Right lung (tissue), 5 donors: ENCODE results near the gene EPHB2. TPM values are rescaled to one million over a fixed set of nuclear protein-coding genes. Genes with fewer than 3 reads are reported as not detected.

Experiments used
- DNase-seq, 2 donors: peaks; one replicate each; pipeline ENCODE4 v3.0.0-alpha.2; 2013
- polyA plus RNA-seq, 5 donors: library from polyadenylated mRNA; unstranded; fragments of 120-200 nt; gene quantifications; one replicate each; pipeline versions ENCODE4 v1.2.1 to v1.2.3, GENCODE V29; 2013; ENCODE audit warnings: inconsistent platforms in 1 of 5, low replicate concordance in 1 of 5; ENCODE audit not compliant: insufficient read length in 5 of 5, insufficient read depth in 1 of 5

Gene EPHB2
- polyA plus RNA-seq, 5 donors = 14.6 to 20.0 (median 15.1) TPM

GRCh38 chr1:22877112-22877915, 166.7 kb downstream of the EPHB2 start:
- no peak for DNase-seq

DNA sequence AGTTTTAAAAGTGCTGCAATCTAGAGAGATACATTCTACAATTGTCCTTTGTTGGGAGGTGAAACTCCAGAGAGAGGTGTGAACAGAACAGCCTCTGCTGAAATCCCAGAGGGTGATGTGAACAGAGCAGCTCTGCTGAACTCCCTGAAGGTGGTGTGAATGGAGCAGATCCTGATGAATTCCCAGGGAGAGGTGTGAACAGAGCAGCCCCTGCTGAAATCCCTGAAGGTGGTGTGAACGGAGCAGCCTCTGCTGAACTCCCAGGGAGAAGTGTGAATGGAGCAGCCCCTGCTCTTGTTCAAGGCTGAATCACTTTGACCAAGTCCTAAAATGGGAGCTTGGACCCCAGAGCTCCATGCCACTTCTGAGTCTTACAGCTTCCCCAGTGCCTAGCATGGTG, 167.3 kb downstream of the EPHB2 start:
- DNase-seq = no peak

GRCh38 chr1:22878626-22879025, 168.0 kb downstream of the EPHB2 start:
- DNase-seq = no peak

GRCh38 chr1:22879445-22879844, 168.8 kb downstream of the EPHB2 start:
- DNase-seq = no peak

DNA sequence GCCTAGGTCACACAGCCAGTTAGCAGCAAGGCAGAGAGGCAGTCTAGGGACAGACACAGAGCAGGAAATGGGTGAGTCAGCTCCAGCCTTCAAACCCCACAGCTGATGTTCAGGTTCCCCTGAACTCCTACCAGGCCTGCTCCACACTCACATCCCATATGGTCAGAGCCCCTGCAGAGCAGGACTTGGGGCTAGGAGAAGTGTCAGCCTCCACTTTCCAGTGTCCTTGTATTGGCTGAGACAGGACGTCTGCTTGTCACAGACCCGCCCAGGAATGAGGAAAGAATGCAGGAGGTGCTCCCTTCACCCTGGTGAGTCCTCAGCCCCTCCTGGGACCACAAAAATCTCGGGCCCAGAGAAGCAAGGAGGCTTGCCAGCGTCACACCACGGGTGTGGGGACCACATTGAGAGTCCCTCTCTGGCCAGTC, 169.5 kb downstream of the EPHB2 start:
- DNase-seq = no peak

GRCh38 chr1:22883406-22883805, 172.8 kb downstream of the EPHB2 start:
- no peak for DNase-seq

DNA sequence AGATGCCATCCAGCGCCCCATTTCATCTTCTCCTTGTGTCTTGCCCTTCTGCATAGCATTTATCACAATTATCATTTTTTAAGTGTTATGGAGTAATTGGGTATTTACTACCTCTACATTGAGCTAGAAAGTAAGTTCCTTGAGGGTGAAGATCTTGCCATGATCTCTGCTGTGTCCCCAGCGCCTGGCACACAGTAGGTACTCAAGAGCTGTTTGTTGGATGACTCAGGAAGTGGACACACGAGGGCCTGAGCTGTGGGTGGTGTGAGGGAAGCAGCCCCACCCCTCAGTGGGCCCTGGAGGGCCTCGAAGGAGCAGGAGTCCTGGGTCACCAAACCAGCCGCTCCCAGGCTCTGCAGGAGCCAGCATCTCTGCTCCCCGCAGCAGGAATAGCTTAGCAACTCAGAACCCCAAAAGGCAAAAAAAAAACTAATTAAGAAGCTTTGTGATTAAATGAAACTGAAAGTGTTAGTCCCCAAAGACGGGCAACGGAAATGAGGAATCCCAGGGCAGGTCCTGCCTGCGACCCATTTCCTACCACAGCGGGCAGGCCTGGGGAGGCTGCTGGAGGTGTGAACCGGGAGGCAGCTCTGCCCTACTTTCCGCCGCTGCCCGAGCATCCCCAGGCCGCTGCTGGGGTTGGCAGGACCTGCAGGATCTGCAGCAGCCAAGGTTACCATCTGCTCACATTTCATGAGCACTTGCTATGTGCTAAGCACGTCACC, 174.3 kb downstream of the EPHB2 start:
- no peak for DNase-seq

DNA sequence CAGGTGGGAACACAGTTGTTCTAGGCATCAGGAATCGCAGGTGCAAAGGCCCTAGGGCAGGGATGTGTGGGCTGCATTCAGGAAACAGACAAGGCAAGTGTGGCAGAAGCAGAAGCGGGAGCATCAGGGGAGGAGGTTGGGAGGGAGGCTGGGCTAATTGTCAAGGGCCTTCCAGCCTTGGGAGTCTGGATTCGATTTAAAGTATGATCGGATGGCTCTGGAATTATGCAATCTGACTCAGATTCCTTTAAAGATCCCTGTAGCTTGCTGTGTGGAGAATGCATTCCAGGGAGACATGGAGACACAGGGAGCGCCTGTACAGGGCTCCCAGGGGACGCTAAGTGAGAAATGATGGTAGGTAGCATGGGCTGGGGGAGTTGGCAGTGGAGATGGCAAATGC, 175.6 kb downstream of the EPHB2 start:
- no peak for DNase-seq

- DNase-seq = no peak
Observed at GRCh38 chr1:22887491-22887890, 176.9 kb downstream of the EPHB2 start.

DNA sequence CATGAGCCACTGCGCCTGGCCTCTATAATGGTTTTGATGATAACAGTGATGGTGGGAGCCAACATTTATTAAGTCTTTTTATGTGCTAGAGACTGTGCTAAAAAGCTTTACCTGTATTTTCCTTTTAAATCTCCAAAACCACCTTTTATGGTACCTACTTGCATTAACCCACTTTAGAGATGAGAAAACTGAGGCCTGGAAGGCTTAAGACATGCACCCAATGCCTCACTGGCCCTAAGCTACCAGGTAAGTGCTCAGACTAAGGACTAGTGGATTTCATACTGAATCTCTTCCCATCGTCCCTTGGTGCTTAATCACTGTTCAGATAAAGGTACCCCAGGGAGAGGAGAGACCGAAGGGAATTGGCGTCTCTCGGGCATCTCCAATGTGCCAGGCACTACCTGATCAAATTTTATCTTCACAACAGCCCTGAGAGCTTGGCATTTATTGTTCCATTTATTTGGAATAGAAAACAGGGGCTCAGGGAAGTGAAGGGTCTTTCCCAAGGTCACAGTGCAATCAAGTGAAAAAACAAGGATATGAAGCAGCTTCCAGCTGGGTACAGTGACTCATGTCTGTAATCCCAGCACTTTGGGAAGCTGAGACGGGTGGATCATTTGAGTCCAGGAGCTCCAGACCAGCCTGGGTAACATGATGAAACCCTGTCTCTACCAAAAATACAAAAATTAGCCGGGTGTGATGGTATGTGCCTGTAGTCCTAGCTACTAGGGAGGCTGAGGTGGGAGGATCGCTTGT, 177.9 kb downstream of the EPHB2 start:
- no peak for DNase-seq

GRCh38 chr1:22889213-22889827, 178.7 kb downstream of the EPHB2 start:
- DNase-seq = peak; percentile 5 to 9

DNA sequence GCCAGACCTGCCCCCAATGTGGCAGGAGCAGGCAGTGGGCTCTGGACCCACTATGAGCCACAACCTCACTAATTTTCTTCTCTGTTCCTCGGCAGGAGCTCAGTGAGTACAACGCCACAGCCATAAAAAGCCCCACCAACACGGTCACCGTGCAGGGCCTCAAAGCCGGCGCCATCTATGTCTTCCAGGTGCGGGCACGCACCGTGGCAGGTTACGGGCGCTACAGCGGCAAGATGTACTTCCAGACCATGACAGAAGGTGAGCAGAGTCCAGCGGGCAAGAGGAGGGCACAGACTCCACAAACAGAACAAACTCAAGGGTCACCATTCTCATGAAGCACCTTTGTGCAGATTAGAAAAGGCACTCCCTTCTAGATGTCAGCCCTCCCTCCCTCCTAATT, 182.2 kb downstream of the EPHB2 start:
- no peak for DNase-seq

DNA sequence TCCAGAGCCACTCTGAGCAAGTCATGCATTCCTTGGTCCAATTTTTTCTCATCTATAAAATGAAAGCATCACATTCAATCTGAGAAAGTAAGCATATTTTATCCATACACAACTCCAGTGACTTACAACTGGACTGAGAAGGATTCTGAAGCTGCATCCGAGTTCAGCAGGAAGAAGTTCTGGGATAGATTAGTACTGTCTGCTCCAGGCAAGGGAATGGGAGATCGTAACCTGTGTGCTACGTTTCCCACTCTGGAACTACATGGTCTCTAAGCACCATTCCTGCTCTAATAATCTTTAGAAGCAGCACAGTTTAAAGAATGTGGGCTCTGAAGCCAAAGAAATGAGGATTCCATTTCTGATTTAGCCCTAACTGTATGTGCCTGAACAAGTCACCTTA, 182.7 kb downstream of the EPHB2 start:
- DNase-seq = no peak

- DNase-seq = no peak
Observed at GRCh38 chr1:22895357-22895756, 184.7 kb downstream of the EPHB2 start.

DNA sequence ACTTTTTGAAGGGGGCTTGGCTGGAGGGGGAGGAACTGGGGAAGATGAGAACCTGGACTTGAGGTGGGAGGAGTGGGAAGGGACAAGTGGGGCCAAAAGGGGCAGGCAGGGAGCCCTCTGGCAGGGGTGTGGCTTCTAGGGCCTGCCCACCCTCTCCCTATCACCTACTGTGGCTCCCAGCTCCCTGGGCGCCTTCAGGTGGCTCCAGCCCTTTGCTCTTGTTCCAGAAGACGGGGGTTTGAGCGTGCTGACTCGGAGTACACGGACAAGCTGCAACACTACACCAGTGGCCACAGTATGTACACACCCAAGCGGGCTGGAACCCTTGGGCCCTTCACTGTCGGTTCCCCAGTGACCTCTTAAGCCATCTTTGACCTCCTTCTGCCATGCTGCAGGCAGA, 185.5 kb downstream of the EPHB2 start:
- no peak for DNase-seq

GRCh38 chr1:22900451-22900850, 189.8 kb downstream of the EPHB2 start:
- DNase-seq = no peak

DNA sequence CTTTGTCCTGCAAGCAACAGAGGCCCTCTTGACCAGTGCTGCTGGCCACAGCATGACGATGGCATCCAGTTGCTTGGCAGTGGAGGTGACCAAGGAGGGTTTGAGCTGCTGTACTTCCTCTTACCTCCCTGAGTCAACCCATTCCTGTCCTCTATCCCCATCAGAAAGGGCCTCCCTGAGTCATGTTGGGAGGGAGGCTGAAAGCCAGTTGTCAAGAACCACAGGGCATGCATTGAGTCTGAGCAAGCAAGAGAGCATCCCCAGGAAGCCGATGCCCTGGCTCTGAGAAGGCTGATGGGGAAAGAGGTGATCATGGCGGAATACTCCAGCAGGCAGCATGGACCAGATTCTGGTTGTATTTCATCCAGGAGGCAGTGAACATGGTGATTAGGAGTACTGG, 192.5 kb downstream of the EPHB2 start:
- DNase-seq = no peak

DNA sequence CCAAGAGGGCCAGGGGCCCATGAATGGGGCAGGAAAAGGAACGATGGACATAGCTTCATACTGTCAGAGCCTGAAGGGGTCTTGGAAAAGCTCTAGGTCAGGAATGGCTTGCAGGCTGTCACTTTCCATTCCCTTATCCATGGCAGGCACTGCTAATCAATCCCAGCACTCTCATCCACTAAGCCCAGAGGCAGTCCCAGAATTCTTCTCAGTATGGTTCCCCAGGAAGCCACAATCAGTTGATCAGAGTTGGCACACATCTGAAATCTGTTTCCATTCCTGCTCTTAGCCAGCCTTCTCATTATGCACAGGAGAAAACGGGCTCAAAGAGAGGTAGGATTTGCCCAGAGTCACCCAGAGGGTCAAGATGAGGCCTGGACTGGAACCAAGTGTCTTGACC, 196.3 kb downstream of the EPHB2 start:
- no peak for DNase-seq

DNA sequence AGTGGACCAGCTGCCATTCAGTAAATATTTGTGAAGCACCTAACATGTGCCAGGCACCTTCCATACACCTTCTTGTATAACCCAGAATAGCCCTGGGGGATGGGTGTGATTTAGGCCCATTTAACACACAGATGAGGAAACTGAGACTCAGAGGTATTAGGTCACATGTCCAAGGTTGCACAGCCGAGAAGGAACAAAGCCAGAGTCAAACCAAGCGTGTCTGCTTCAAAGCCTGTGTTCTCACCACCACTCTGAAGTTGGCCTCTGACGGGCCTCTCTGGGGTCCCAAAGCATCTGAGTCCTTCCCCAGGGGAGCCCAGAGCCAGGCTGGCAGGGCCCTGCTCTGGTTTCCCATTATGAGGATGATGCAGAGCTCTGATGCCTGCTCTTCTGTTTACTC, 196.9 kb downstream of the EPHB2 start:
- DNase-seq = no peak

- DNase-seq = no peak
Observed at GRCh38 chr1:22908880-22909426, 198.3 kb downstream of the EPHB2 start.

GRCh38 chr1:22910286-22910685, 199.6 kb downstream of the EPHB2 start:
- DNase-seq = no peak
